ENCODE data around the gene RNF145. TPM values are rescaled to one million over a fixed set of nuclear protein-coding genes. Genes with fewer than 3 reads are reported as not detected.

Gene RNF145
- total RNA-seq, 2 experiments from 2014 or later = 83.7 to 94.4 TPM

DNA sequence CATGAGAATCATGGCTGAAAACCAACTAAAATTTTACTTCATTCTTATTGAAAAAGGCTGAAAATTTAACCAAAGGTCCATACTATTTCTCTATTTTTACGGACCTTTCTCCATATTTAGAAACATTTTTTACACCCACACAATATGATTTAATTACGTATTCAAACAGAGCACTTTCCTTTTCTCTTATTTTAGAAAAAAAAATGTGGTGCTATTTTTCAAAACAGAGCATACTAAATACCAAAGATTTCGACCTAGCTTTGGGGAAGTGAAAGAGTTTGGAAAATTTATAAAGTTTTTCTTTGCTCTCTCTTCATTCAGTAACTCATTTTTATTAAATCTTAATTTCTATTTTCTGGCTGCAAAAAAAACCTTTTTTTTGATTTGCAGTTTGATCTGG is 38.1 kb downstream of the RNF145 start:
- CTCF ChIA-PET = no interaction called here
- ATAC-seq (ENCODE audit: poor library complexity) = no peak
- H3K4me1 Mint-ChIP-seq (ENCODE audit: low read depth) = peaks cover 54% of the 10 kb centered on the region
- peaks cover 42% of the 10 kb centered on the region for H3K36me3 ChIP-seq (ENCODE audit: insufficient read depth, low read length)
- H3K27me3 ChIP-seq (ENCODE audit: control insufficient read depth in 1 of 2, insufficient read depth in 2 of 2, low read length in 2 of 2) = no peaks in the 10 kb centered on the region
- no peaks in the 10 kb centered on the region for H3K27me3 Mint-ChIP-seq
- H3K27ac ChIP-seq (ENCODE audit: low read depth in 1 of 2, low read length in 2 of 2) = no peak overlapping the region
- no peak for DNase-seq
- H3K9me3 ChIP-seq (ENCODE audit: control insufficient read depth in 1 of 2, insufficient read depth in 1 of 2, low read length in 2 of 2) = no peaks in the 10 kb centered on the region
- no peaks in the 10 kb centered on the region for H3K9me3 Mint-ChIP-seq
- no peaks in the 10 kb centered on the region for H3K4me1 ChIP-seq (ENCODE audit: insufficient read depth, low read length)
- intact Hi-C loops (cut with DNase I, micrococcal nuclease) = no loop called here
- peaks cover 80% of the 10 kb centered on the region for H3K36me3 Mint-ChIP-seq (ENCODE audit: low read depth)
- no peak for TF ChIP-seq CTCF (IDR thresholded peaks at IDR 0.05)
- H3K4me3 ChIP-seq (ENCODE audit: low read length) = no peak overlapping the region
- H3K4me3 Mint-ChIP-seq = no peak overlapping the region
- H3K27ac Mint-ChIP-seq = no peak overlapping the region
- POLR2A ChIA-PET = no interaction called here

GRCh38 chr5:159170021-159170420 is 39.3 kb downstream of the RNF145 start:
- POLR2A ChIA-PET = interaction anchor here (2.0 kb wide), 1 partner anchor 38 kb away, joined by 6 read pairs; no protein-coding TSS in a partner anchor
- H3K27me3 ChIP-seq (ENCODE audit: control insufficient read depth in 1 of 2, insufficient read depth in 2 of 2, low read length in 2 of 2) = no peaks in the 10 kb centered on the region
- DNase-seq = no peak
- TF ChIP-seq CTCF (IDR thresholded peaks at IDR 0.05) = no peak
- Mint-ChIP-seq H3K27ac (no peak overlapping the region), H3K9me3 (no peaks in the 10 kb centered on the region), H3K4me3 (no peak overlapping the region), H3K4me1 (ENCODE audit: low read depth) (peaks cover 48% of the 10 kb centered on the region), H3K27me3 (no peaks in the 10 kb centered on the region), H3K36me3 (ENCODE audit: low read depth) (peaks cover 77% of the 10 kb centered on the region)
- CTCF ChIA-PET = interaction anchor here (1.3 kb wide), 1 partner anchor 13 kb away, joined by 5 read pairs; no protein-coding TSS in a partner anchor
- H3K36me3 ChIP-seq (ENCODE audit: insufficient read depth, low read length) = peaks cover 47% of the 10 kb centered on the region
- intact Hi-C loops (cut with DNase I, micrococcal nuclease) = no loop called here
- H3K27ac ChIP-seq (ENCODE audit: low read depth in 1 of 2, low read length in 2 of 2) = no peak overlapping the region
- no peak overlapping the region for H3K4me3 ChIP-seq (ENCODE audit: low read length)
- H3K9me3 ChIP-seq (ENCODE audit: control insufficient read depth in 1 of 2, insufficient read depth in 1 of 2, low read length in 2 of 2) = no peaks in the 10 kb centered on the region
- ATAC-seq (ENCODE audit: poor library complexity) = no peak
- H3K4me1 ChIP-seq (ENCODE audit: insufficient read depth, low read length) = no peaks in the 10 kb centered on the region

- no peak for TF ChIP-seq CTCF (IDR thresholded peaks at IDR 0.05)
- POLR2A ChIA-PET = no interaction called here
- Histone ChIP-seq H3K4me1 (ENCODE audit: insufficient read depth, low read length) (no peaks in the 10 kb centered on the region), H3K4me3 (ENCODE audit: low read length) (no peak overlapping the region), H3K27me3 (ENCODE audit: control insufficient read depth in 1 of 2, insufficient read depth in 2 of 2, low read length in 2 of 2) (no peaks in the 10 kb centered on the region), H3K9me3 (ENCODE audit: control insufficient read depth in 1 of 2, insufficient read depth in 1 of 2, low read length in 2 of 2) (no peaks in the 10 kb centered on the region), H3K27ac (ENCODE audit: low read depth in 1 of 2, low read length in 2 of 2) (no peak overlapping the region), H3K36me3 (ENCODE audit: insufficient read depth, low read length) (peaks cover 58% of the 10 kb centered on the region)
- Mint-ChIP-seq H3K4me3 (no peak overlapping the region), H3K36me3 (ENCODE audit: low read depth) (peaks cover 71% of the 10 kb centered on the region), H3K27ac (peak overlapping the region; percentile 25), H3K27me3 (no peaks in the 10 kb centered on the region), H3K4me1 (ENCODE audit: low read depth) (peaks cover 36% of the 10 kb centered on the region), H3K9me3 (no peaks in the 10 kb centered on the region)
- intact Hi-C loops (cut with DNase I, micrococcal nuclease) = no loop called here
- no peak for DNase-seq
- no peak for ATAC-seq (ENCODE audit: poor library complexity)
- CTCF ChIA-PET = interaction anchor here (1.0 kb wide), 1 partner anchor 41 kb away, joined by 4 read pairs; no protein-coding TSS in a partner anchor
Observed at GRCh38 chr5:159166416-159166815, 42.9 kb downstream of the RNF145 start.
